Germinal center (tissue), 1 donor: Measurements from ENCODE around the gene CISD2.
"Not testable (repeated sequence)": the region's sequence is repeated elsewhere in the genome, so short reads cannot be mapped to it uniquely, and the experiment has no call there.

ENCODE experiments used
- DNase-seq: peaks from one replicate; pipeline ENCODE4 v3.0.0; 2012; ENCODE audit warnings: mixed read lengths, low spot score

The CISD2 gene, protein sequence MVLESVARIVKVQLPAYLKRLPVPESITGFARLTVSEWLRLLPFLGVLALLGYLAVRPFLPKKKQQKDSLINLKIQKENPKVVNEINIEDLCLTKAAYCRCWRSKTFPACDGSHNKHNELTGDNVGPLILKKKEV

DNA sequence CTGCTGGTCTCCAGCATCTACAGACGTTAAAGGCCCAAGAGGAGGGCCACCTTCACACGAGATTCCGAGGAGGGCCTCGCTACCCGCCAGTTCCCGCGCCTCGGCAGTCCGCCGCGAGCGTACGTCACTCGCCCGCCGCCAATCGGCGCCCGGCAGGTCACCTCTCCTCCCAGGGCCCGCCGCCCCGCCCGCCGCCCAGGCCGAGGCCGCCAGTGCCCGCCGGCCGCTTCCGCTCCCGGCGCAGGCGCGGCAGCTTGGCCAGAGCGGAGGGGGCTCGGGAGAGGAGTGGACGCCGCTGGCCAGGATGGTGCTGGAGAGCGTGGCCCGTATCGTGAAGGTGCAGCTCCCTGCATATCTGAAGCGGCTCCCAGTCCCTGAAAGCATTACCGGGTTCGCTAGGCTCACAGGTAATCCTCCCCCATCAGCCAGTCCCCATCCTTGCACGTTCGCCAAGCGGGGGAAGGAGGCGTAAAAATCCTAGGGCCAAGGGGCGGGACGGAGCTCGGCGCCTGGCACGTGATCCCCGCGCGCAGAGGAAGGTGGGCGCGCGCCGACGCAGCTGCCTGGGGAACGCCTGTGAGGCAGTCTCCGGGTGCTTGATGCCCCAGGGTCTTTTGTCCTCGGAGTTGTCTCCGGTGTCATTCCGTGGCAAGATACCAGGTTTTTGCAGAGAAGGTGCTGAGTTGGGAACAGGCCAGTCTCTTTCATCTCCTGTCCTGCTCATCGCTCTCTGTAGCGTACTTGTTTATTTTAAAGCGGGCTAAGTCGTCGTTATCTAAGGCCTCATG lies at the start of gene CISD2:
TSS of gene CISD2 (plus strand) at position 212 of the 788 bp plus-strand sequence. CDS start at position 305, 93 bp downstream.
- DNase-seq, result peak; percentile 90

DNA sequence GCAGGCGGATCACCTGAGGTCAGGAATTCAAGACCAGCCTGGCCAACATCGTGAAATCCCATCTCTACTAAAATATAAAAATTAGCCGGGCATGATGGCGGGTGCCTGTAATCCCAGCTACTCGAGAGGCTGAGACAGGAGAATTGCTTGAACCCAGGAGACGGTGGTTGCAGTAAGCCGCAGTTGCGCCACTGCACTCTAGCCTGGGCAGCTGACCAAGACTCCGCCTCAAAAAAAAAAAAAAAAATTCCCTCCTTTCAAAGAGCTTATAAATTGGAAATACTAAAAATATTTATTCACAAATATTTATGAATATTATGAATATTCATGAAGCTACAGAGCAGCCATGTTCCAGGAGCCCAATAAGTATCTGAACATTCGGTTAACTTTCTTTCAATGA lies 49.7 kb upstream of the CISD2 start:
- not testable (repeated sequence) for DNase-seq

DNA sequence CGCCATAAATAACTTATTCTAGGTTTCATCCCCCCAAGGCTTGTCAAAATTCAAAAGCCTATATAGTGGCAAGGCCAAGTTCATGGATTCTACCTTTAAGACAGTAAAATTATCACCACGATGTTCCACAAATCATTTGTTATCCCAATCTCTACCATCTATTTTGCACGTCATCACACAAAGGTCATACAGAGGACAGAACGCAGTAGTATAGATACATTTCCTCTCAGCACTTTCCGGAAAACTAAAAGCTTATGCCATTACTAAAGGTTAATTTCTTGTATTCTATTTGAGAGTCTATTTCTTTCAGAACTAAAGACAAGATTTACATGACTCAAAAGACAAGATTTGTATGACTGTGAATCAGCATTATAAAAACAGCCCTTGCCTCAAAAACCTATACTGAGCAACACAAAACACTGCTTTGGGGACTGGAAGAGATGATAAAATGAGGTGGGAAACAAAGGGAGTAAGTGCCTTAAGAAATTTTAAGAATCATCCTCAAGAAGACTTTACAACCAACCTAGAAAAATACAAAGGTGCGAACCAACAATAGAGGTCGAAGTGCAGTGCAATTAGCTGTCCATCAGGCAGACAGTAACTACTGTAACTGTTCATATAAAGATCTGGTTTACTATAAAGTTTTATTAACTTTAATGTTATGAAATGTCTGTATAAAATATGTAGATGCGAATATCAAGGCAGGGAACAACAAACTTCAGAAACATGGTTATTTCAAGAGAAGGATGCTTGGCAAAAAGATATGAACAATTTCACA lies 49.0 kb upstream of the CISD2 start:
- DNase-seq, result no peak

DNA sequence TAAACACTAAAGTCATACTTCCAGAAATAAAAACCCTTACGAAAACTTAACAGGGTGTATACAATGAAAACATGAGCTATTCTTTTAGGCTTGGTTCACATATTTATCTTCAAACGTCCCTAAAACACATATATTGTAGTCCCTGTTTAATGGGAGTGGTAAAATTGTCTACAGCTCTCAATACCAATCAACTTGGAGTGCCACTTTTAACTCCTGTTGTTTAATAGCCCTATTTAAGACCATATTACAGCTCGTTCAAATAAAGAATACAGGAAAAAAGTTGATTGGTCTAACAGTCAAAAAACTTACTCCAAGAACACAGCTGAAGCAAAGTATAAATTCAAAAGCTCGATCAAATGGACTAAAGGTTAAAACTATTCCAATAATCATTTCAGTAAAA lies 45.3 kb upstream of the CISD2 start:
- no peak for DNase-seq

DNA sequence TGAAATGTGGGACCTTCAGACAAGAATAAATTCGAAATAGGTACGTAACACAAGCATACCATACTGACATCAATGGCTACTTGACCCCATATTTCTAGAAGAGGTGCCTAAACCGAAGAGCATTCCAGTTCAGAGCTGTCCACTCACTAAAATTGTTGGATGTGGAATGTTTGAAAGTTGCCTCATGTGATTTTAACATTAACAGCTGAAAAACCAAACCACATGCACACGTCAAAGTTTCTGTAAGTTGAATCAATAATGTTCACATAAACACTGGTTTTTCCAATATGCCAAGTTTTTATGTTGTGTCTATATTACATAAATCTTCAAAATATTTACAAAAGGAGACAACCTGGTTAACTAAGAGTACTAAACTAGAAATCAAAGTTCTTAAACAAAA lies 44.9 kb upstream of the CISD2 start:
- no peak for DNase-seq

DNA sequence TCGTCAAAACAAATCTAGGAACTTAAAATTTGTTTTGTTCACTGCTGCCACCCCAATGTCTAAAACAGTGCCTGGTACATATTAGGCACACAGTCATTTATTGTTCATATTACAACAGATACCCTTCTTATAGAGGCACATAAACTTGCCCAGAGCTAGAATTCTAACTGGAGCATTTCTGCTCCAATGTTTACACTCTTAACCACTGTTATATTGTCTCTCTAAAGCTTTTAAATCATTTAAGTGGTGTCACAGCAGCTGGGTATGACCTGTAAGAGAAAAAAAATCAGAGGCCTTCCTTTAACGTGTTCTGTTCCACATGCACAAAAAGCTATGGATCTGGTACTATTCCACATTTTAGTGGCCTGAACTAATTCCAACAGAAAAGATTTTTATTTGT lies 44.4 kb upstream of the CISD2 start:
- no peak for DNase-seq

DNA sequence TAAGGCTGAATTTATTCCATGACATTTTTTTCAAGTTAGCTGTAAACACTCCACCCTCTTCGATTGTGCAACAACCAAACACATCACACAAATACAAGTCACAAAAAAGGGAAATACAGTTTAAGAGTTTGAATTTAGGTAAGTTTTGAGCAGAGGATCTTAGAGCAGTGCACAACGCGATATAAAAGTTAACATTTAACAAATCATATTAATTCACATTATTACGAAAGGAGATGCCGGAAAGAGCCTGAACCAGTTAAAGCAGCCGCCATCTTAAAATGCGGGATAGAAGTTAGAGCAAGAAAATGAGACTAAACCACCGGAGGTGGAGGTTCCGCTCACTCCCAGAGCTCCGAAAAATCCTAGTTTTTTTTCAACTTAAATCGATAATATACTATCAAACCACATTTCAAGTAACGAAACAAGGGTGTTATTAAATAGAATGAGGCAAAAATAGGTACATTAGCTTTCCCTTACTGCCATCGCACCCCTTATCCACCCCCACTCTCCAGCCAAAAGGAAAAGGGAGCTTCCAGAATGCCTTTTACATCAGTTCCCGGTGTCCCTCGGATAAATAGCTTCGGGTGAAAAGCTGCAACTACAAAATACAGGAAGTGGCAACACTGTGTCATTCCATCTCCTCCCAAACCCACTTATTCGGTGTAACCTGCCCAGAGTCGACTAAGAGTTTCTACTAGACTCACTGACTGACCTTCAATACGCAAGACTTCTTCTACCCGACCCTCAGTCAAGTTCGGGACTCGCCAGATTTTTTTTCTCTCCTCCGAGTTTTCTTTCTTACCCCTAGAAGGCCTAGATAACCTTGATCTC lies 43.3 kb upstream of the CISD2 start:
- peak; percentile 27 for DNase-seq

DNA sequence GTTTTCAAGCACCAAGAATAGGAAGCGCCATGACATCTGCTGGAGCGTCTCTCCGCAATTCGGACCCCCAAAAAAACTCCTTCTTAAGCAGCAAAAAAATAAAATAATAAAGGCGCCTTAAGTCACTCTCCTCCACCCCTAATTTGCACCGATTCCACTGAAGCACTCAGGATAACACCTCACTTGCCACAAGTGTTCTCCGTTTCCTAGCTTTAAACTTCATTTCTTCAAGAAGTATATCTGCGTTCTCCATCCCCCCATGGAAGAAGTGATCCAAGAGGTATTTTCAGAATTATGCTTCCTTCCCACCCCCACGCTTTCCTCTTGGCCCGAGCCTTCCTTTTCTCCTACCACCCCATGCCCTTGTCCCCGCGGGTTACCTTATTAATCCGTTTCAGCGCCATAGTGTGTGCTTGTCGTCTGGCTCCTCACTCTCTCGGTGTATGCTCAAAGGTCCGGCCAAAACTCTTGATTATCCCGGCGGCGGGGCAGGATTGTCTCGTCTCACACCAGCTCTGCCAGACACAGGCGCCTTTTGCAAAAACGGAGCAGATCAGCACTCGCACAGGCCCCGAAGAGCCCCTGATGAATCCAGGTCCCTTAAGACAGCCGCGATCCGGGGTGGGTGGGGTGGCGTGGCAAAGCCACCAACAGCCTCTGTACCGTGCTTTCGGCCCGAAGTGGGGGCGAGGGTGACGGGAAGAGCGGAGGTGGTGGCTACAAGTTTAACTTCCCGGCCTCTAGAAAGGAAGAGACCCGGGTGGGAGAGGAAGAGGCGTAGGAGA lies 42.5 kb upstream of the CISD2 start:
- DNase-seq, result no peak

DNA sequence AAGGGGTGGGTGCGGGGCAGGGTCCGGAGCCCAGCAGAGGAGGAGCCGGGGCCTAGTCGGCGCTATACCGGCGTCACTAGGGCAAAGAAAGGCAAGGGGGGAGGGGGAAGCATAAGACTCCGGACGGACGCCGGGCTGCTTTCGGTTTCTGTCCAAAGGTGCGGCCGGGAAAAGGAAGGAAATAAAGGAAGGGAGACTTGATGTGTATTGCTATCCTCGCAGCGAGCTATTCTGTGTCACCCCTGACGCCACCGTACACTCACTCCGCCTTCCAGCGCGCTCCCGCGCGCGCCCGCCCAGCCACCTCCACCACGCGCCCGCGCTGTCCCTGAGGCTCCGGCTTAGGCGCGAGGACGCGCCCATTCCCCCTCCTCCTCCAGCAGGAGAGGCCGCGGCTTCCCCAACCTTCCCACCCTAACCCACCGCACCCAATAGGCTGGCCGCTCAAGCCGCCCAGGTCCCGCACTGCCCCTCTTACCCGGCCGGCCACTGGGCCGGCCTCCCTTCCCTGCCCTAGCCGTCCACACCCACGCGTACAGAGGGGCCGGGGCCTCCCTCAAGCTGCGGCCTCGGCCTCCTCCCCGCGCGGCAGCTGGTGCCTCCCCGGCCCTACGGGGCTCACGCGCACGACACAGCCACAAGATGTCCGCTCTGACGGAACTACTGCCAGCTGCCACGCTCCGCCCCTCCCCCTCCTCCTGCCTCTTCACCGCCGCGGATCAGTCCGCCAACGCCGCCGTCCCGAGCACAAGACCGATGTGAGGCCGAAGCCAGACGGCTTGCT lies 41.7 kb upstream of the CISD2 start, which contains the start of gene UBE2D3:
TSS of gene UBE2D3 (minus strand) at position 662 of the 784 bp plus-strand sequence. CDS start 1,043 bp downstream, outside the sequence.
- DNase-seq, result peak; percentile 73

DNA sequence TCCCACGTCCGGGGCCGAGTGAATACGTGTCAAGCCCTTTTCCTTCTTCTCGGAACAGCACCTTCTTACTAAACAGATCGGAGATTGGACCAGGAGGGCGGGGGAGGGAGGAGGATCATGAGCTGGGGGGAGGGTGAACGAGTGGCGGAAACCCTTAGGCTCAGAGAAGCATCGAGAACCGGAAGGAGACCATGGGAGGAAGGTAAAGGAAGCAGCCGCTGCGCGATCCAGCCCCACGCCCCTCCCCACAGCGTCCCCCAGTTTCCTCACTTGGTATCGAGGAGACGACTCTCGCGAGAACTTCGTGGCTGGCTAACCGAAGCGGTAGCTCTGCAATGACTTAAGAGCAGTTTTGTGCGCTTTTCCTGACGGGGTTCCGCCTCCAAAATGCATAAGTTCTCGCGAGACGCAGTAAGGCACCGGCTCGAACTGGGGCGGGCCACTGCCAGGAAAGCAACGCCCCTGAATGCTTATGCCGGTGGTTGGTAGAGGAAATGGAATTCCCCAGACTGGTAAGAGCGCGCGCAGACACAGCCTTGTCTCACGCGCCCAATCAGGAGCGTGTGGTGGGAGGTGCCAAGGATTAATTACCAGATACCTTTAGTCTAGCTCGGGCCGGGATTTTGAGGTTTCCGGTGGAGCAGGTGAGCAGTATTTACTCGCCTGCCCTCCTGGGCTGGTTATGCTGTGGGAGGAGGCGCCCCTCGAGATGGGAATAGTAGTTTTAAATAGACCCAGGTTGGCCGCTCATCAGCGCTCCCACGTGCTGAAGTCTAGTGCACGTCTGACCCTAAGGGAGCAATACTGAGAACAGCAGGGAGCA lies 40.9 kb upstream of the CISD2 start:
- DNase-seq, result peak; percentile 87

DNA sequence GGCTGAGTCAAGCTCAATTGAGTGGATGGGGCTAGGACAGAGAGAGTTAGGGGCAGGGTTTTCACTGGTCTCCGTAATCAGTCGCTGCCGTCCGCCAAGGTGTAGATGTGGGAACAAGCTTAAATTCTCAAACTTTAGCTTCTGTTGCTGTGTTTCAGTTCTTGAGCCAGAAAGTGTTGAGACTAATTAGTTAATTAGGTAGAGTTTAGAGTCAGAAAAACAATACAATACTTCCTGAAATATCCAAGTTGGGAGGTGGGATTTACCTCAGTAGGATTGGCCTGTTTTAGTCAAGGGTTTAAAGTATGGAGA lies 40.3 kb upstream of the CISD2 start:
- DNase-seq, result no peak

DNA sequence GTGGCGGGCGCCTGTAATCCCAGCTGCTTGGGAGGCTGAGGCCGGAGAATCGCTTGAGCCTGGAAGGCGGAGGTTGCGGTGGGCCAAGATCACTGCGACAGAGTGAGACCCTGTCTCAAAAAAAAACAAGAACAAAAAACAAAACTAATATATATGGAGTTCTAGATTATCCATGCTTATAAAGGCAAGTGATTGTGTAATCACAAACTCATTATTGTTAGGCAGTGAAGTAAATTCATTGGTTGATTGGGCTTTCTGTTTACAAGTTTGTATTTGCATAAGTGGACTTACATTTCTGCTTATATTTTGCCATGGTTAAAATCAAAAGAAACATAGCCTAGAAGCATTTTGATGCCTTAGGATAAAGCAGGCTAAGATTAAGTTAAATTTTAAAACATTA lies 39.0 kb upstream of the CISD2 start:
- no peak for DNase-seq

DNA sequence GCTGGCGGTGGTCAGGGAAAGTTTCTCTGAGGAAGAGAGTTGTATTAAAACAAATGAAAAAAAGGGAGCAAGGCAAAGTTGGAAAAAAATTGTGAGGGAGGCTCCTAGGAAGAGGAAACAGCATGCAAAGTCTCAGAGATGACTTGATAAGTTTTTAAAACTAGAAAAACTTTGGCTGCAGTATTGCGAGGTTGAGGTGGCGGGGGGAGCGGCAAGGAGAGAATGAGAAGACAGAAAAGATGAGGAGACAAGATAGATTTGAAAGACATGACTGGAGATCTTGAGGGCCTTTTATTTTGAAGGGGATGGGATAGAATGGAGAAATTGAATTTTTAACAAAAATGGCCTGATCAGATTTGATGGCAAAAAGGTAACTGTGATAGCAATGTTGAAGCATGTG lies 36.7 kb upstream of the CISD2 start:
- DNase-seq, result no peak

DNA sequence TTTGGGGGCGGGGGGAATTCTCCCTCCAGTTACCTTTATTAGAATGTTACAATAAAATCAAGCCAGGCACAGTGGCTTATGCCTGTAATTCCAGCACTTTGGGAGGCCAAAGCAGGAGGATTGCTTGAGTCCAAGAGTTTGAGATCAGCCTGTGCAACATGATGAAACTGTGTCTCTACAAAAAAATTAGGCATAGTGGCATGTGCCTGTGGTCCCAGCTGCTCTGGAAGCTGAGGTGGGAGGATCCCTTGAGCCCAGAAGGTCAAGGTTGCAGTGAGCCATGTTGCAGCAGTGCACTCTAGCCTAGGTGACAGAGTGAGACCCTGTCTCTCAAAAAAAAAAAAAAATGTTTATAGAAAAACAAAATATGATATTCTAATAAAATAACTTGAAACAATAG lies 36.1 kb upstream of the CISD2 start:
- no peak for DNase-seq

DNA sequence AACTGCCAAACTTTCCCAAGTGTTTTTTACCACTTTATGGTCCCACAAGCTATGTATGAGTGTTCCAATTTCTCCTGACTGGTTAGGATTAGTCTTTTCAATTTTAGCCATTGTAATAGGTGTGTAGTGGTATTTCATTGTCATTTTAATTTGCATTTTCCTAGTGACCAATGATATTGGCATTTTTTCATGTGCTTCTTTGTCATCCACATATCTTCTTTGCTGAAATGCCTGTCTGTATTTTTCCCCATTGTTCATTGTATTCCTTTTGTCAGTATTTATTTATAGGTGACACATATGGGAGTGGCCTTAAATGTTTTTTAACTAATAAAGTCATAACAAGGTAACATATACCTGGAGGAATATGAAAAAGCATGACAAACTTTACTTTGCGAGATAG lies 32.2 kb upstream of the CISD2 start:
- DNase-seq, result no peak

DNA sequence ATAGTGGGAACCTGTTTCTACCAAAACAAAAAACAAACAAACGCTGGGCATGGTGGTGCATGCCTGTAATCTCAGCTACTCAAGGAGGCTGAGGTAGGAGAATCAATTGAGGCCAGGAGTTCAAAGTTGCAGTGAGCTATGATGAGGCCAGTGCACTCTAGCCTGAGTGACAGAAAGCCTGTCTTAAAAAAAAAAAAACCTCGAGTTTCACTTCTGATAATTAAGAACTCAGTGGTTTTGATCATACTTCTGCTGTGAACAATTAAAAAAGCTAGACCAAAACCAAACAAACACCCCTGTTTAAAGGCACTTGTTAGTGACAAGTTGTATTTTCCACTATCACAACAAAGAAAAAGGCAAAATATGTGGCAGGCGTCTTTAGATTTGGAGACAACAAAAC lies 26.4 kb upstream of the CISD2 start:
- DNase-seq, result no peak

DNA sequence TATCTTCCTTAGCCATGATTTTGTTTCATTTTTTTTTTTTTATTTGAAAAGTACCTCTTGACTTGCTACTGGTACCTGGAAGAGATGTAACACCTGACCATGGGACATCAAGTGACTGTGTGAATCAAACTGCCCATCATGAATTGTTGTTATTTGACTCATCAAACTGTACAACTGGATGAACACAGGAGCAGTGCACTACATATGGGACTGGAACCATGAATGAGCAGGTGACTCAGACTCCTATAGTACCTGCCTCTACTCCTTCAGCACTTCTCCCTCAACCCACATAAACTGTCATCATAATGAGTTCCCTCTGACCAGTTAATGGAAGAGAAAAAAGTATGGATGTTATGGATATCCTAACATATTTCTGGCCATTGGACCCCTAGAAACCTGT lies 25.5 kb upstream of the CISD2 start:
- no peak for DNase-seq

DNA sequence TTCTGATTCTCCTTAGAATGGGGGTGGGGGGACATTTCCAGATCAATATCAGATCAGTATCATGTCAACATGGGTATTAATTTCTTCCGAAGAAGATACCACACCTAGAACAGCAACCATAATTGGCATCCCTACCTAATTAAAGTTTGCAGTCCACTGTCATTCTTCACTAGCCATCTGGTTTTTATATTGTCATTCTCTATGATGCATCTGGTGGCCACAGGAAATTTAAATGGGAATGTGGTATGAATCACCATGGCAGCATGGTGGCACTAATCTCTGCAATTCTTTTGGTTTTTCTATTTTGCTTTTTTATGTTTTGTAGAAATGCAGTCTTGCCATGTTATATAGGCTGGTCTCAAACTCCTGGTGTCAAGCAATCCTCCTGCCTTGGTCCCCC lies 24.9 kb upstream of the CISD2 start:
- DNase-seq, result no peak

DNA sequence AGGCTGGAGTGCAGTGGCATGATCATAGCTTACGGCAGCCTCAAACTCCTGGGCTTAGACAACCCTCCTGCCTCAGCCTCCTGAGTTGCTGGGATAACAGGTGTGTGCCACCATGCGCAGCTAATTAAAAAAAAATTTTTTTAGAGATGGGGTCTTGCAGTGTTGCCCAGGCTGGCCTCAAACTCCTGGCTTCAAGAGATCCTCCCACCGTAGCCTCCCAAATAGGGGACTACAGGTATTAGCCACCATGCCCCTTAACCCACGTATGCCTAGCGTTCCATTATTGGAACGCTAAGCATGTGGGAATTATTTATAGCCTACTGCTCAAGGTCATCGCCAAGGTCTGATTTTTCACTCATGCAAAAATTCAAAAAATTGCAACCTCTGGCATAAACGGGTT lies 21.1 kb upstream of the CISD2 start:
- DNase-seq, result no peak

DNA sequence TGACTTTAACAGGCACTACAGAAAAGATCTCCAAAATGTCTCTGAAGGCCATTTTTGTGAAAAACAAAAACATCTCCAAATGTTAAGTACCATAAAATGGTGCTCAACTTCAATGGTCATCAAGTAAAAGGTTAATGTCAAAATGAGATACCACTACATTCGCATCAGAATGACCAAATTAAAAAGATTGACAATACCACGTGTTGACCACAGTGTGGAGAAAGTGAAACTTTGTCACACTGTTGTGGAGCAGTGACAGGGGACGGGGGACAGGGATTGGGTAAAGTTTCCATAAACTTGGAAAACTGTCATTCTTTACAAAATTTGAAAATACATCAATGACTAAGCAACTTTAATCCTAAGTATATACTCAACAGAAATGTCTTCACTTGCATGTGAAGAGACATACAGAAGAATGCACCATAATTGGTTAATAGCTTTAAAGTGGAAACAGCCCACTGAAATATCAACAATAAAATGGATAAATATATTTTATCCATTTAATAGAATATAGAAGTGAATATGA lies 19.1 kb upstream of the CISD2 start:
- DNase-seq, result no peak
